HUES48 (cell line): ENCODE results near the gene KIF18B.

ENCODE experiments used
- H3K27ac ChIP-seq: one replicate; pipeline ENCODE4 v1.7.0; 2013; ENCODE audit warnings: low read depth, low read length, inconsistent platforms
- H3K27me3 ChIP-seq: 2 replicates; pipeline ENCODE4 v1.6.1; 2013; ENCODE audit warnings: mild to moderate bottlenecking, low read length; ENCODE audit not compliant: control insufficient read depth, insufficient read depth
- H3K36me3 ChIP-seq: 2 replicates; pipeline ENCODE4 v1.6.1; 2013; ENCODE audit warnings: low read length; ENCODE audit not compliant: control insufficient read depth, insufficient read depth
- H3K4me1 ChIP-seq: 2 replicates; pipeline ENCODE4 v1.6.1; 2013; ENCODE audit warnings: mild to moderate bottlenecking, low read length; ENCODE audit not compliant: control insufficient read depth, insufficient read depth
- H3K4me3 ChIP-seq: 2 replicates; pipeline ENCODE4 v1.5.1; 2013; ENCODE audit warnings: mild to moderate bottlenecking, low read depth, low read length
- H3K9ac ChIP-seq: 2 replicates; pipeline ENCODE4 v1.6.1; 2013; ENCODE audit warnings: mild to moderate bottlenecking, low read depth, low read length, moderate library complexity
- H3K9me3 ChIP-seq: 2 replicates; pipeline ENCODE4 v1.6.1; 2013; ENCODE audit warnings: low read length; ENCODE audit not compliant: control insufficient read depth, insufficient read depth

KIF18B gene

GRCh38 chr17:44924107-44924544 lies 23.4 kb downstream of the KIF18B start:
- Histone ChIP-seq H3K36me3 (peaks cover 36% of the 10 kb centered on the region), H3K4me1 (peaks cover 11% of the 10 kb centered on the region), H3K9me3 (no peaks in the 10 kb centered on the region), H3K4me3 (no peak overlapping the region), H3K27ac (no peak overlapping the region), H3K9ac (no peak overlapping the region), H3K27me3 (no peaks in the 10 kb centered on the region)

- no peak overlapping the region for H3K4me3 ChIP-seq
- H3K36me3 ChIP-seq, result peaks cover 24% of the 10 kb centered on the region
- H3K9me3 ChIP-seq, result no peaks in the 10 kb centered on the region
- H3K27ac ChIP-seq, result no peak overlapping the region
- H3K9ac ChIP-seq, result no peak overlapping the region
- no peaks in the 10 kb centered on the region for H3K27me3 ChIP-seq
- H3K4me1 ChIP-seq, result peaks cover 11% of the 10 kb centered on the region
These were observed 24.7 kb downstream of the KIF18B start for GRCh38 chr17:44922746-44923470.

GRCh38 chr17:44922136-44922535 lies 25.4 kb downstream of the KIF18B start:
- Histone ChIP-seq H3K4me1 (peaks cover 11% of the 10 kb centered on the region), H3K9ac (no peak overlapping the region), H3K36me3 (peaks cover 16% of the 10 kb centered on the region), H3K27me3 (no peaks in the 10 kb centered on the region), H3K27ac (no peak overlapping the region), H3K9me3 (no peaks in the 10 kb centered on the region), H3K4me3 (no peak overlapping the region)

GRCh38 chr17:44921122-44921882 lies 26.3 kb downstream of the KIF18B start:
- Histone ChIP-seq H3K36me3 (peaks cover 8% of the 10 kb centered on the region), H3K4me1 (peaks cover 11% of the 10 kb centered on the region), H3K9ac (no peak overlapping the region), H3K27ac (no peak overlapping the region), H3K4me3 (no peak overlapping the region), H3K9me3 (no peaks in the 10 kb centered on the region), H3K27me3 (no peaks in the 10 kb centered on the region)

- no peak overlapping the region for H3K9ac ChIP-seq
These were observed 27.0 kb downstream of the KIF18B start for GRCh38 chr17:44920565-44920940.

GRCh38 chr17:44919885-44920564 lies 27.5 kb downstream of the KIF18B start:
- H3K9ac ChIP-seq, result no peak overlapping the region
- no peaks in the 10 kb centered on the region for H3K9me3 ChIP-seq
- H3K4me1 ChIP-seq, result peaks cover 11% of the 10 kb centered on the region
- H3K27me3 ChIP-seq, result no peaks in the 10 kb centered on the region
- H3K4me3 ChIP-seq, result no peak overlapping the region
- no peak overlapping the region for H3K27ac ChIP-seq
- H3K36me3 ChIP-seq, result no peaks in the 10 kb centered on the region; the same call in 1 of the 2 replicates

More at GRCh38 chr17:44920565-44920940, 27.0 kb downstream of the KIF18B start:
- H3K9me3 ChIP-seq, result no peaks in the 10 kb centered on the region
- no peak overlapping the region for H3K4me3 ChIP-seq
- H3K27ac ChIP-seq, result no peak overlapping the region
- H3K27me3 ChIP-seq, result no peaks in the 10 kb centered on the region
- peaks cover 11% of the 10 kb centered on the region for H3K4me1 ChIP-seq
- H3K36me3 ChIP-seq, result peaks cover under 1% of the 10 kb centered on the region

- H3K9me3 ChIP-seq, result no peaks in the 10 kb centered on the region
- peaks cover 11% of the 10 kb centered on the region for H3K4me1 ChIP-seq
- H3K9ac ChIP-seq, result no peak overlapping the region
- no peaks in the 10 kb centered on the region for H3K27me3 ChIP-seq
- no peaks in the 10 kb centered on the region for H3K36me3 ChIP-seq
- H3K4me3 ChIP-seq, result no peak overlapping the region
- H3K27ac ChIP-seq, result no peak overlapping the region
These were observed 28.2 kb downstream of the KIF18B start for GRCh38 chr17:44919411-44919810.

- Histone ChIP-seq H3K4me3 (no peak overlapping the region), H3K27ac (no peak overlapping the region), H3K27me3 (peaks cover 3% of the 10 kb centered on the region; the same call in 1 of the 2 replicates), H3K4me1 (peaks cover 11% of the 10 kb centered on the region), H3K36me3 (no peaks in the 10 kb centered on the region), H3K9me3 (no peaks in the 10 kb centered on the region), H3K9ac (no peak overlapping the region)
These were observed 29.6 kb downstream of the KIF18B start for GRCh38 chr17:44918006-44918405.

- H3K36me3 ChIP-seq, result no peaks in the 10 kb centered on the region
- H3K9ac ChIP-seq, result no peak overlapping the region
- no peak overlapping the region for H3K4me3 ChIP-seq
- H3K9me3 ChIP-seq, result no peaks in the 10 kb centered on the region
- peaks cover 11% of the 10 kb centered on the region for H3K4me1 ChIP-seq
- no peak overlapping the region for H3K27ac ChIP-seq
- H3K27me3 ChIP-seq, result peaks cover 7% of the 10 kb centered on the region
These were observed 30.1 kb downstream of the KIF18B start for GRCh38 chr17:44917456-44917855.

- Histone ChIP-seq H3K4me3 (no peak overlapping the region), H3K36me3 (no peaks in the 10 kb centered on the region), H3K4me1 (peaks cover 11% of the 10 kb centered on the region), H3K27ac (no peak overlapping the region), H3K27me3 (peaks cover 12% of the 10 kb centered on the region), H3K9ac (no peak overlapping the region), H3K9me3 (no peaks in the 10 kb centered on the region)
These were observed 30.8 kb downstream of the KIF18B start for GRCh38 chr17:44916781-44917241.
